Measurements from ENCODE around the gene PINK1.

DNA sequence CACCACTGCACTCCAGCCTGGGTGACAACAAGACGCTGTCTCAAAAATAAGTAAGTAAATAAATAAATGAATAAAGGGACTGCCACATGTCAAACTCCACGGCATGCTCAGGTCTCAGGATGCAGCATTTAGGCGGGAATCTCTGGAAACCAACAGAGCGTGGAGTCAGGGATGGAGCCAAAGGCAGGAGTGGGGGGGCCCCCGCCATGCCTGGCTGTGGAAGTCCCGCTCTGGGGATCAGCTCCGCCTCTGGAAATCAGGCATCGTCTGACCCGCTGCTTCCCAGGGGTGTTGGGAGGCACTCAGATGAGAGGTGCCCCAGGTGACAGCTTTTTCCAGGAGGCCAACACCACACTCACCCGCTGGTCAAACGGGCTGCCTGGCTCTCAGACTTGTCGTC lies 64.3 kb downstream of the PINK1 start:
- TF ChIP-seq, protein P1, sequence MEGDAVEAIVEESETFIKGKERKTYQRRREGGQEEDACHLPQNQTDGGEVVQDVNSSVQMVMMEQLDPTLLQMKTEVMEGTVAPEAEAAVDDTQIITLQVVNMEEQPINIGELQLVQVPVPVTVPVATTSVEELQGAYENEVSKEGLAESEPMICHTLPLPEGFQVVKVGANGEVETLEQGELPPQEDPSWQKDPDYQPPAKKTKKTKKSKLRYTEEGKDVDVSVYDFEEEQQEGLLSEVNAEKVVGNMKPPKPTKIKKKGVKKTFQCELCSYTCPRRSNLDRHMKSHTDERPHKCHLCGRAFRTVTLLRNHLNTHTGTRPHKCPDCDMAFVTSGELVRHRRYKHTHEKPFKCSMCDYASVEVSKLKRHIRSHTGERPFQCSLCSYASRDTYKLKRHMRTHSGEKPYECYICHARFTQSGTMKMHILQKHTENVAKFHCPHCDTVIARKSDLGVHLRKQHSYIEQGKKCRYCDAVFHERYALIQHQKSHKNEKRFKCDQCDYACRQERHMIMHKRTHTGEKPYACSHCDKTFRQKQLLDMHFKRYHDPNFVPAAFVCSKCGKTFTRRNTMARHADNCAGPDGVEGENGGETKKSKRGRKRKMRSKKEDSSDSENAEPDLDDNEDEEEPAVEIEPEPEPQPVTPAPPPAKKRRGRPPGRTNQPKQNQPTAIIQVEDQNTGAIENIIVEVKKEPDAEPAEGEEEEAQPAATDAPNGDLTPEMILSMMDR (conservative IDR thresholded peaks at IDR 0.05) = no peak
- TF ChIP-seq EZH2 (IDR thresholded peaks at IDR 0.05; ENCODE audit: low read depth) = no peak
